Mesendoderm (in vitro differentiated cells): ENCODE results near the gene C1orf210.

Source experiments
- DNase-seq: peaks from one replicate; pipeline ENCODE4 v3.0.0; 2013
- H2AK5ac ChIP-seq: 2 replicates; pipeline ENCODE4 v1.6.1; 2013; ENCODE audit warnings: low read length, inconsistent platforms
- H2BK120ac ChIP-seq: 2 replicates; pipeline ENCODE4 v1.6.1; 2013; ENCODE audit warnings: low read depth, mild to moderate bottlenecking, low read length, moderate library complexity, mixed read lengths
- H2BK15ac ChIP-seq: replicated peaks from 2 replicates; pipeline ENCODE4 v1.6.1; 2013; ENCODE audit warnings: low read depth, mild to moderate bottlenecking, moderate library complexity
- H2BK5ac ChIP-seq: 2 replicates; pipeline ENCODE4 v1.6.1; 2013; ENCODE audit warnings: low read length, inconsistent platforms
- H3K18ac ChIP-seq: 2 replicates; pipeline ENCODE4 v1.6.1; 2013; ENCODE audit warnings: mild to moderate bottlenecking, low read length, mixed read lengths
- H3K23ac ChIP-seq: one replicate; pipeline ENCODE4 v1.6.1; 2013; ENCODE audit warnings: low read length
- H3K27ac ChIP-seq: 2 replicates; pipeline ENCODE4 v1.5.1; 2013; ENCODE audit warnings: low read depth, mild to moderate bottlenecking, inconsistent platforms, low read length, moderate library complexity
- H3K27me3 ChIP-seq: 2 replicates; pipeline ENCODE4 v1.6.1; 2013; ENCODE audit warnings: low read length, control low read depth, mild to moderate bottlenecking, inconsistent platforms; ENCODE audit not compliant: insufficient read depth, poor library complexity
- H3K36me3 ChIP-seq: 2 replicates; pipeline ENCODE4 v1.6.1; 2013; ENCODE audit warnings: low read length, inconsistent platforms; ENCODE audit not compliant: control insufficient read depth, insufficient read depth
- H3K4ac ChIP-seq: one replicate; pipeline ENCODE4 v1.6.1; 2013; ENCODE audit warnings: low read depth, mild to moderate bottlenecking, low read length, moderate library complexity
- H3K4me1 ChIP-seq: 2 replicates; pipeline ENCODE4 v1.6.1; 2013; ENCODE audit warnings: low read depth, low read length, inconsistent platforms; ENCODE audit not compliant: control insufficient read depth
- H3K4me2 ChIP-seq: 2 replicates; pipeline ENCODE4 v1.6.1; 2013; ENCODE audit warnings: low read length
- H3K4me3 ChIP-seq: 2 replicates; pipeline ENCODE4 v1.5.1; 2013; ENCODE audit warnings: mild to moderate bottlenecking, low read length
- H3K56ac ChIP-seq: one replicate; pipeline ENCODE4 v1.6.1; 2013; ENCODE audit warnings: low read length
- H3K79me1 ChIP-seq: 2 replicates; pipeline ENCODE4 v1.6.1; 2013; ENCODE audit warnings: low read length, inconsistent platforms
- H3K79me2 ChIP-seq: 2 replicates; pipeline ENCODE4 v1.6.1; 2013; ENCODE audit warnings: mild to moderate bottlenecking, low read length; ENCODE audit not compliant: control insufficient read depth, insufficient read depth
- H3K9ac ChIP-seq: 2 replicates; pipeline ENCODE4 v1.6.1; 2013; ENCODE audit warnings: low read length, inconsistent platforms
- H4K5ac ChIP-seq: one replicate; pipeline ENCODE4 v1.6.1; 2013; ENCODE audit warnings: low read length
- H4K8ac ChIP-seq: one replicate; pipeline ENCODE4 v1.6.1; 2013; ENCODE audit warnings: low read depth, mild to moderate bottlenecking, control low read depth, low read length, moderate library complexity
- WGBS: extraction: QIAGEN DNeasy Blood & Tissue Kit; methylation state at CpG from one replicate; pipeline ENCODE4 v1.1.7; 2013; ENCODE audit warnings: low lambda C conversion rate, missing lambda C conversion rate; ENCODE audit not compliant: insufficient coverage; ENCODE audit errors: extremely low coverage; 5-methylcytosine and 5-hydroxymethylcytosine counted together

C1orf210 gene

DNA sequence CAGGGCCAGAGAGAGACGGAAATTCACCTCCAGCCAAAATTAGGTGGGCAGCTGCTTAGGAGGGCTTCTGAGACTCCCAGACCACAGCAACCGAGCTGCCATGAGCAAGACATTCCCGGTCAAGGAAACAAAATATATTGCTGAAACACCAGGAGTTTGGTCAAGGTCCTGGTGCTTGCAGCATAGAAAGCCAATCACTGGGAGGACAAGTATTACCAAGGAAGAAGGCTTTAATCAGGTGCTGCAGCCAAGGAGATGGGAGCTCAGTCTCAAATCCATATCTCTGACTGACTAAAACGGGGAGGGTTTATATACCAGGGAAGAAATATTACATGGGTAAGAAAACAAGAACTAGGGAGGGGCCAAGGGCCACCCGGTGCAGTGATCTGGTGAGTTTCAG lies 34.4 kb downstream of the C1orf210 start:
- H3K36me3 ChIP-seq = no peaks in the 10 kb centered on the region
- H2BK5ac ChIP-seq = no peak overlapping the region
- no peak overlapping the region for H2BK15ac ChIP-seq
- no peak overlapping the region for H4K5ac ChIP-seq
- no peak overlapping the region for H3K4ac ChIP-seq
- H3K23ac ChIP-seq = no peak overlapping the region
- no peaks in the 10 kb centered on the region for H3K27me3 ChIP-seq
- no peaks in the 10 kb centered on the region for H3K4me1 ChIP-seq
- H3K79me2 ChIP-seq = no peaks in the 10 kb centered on the region
- no peaks in the 10 kb centered on the region for H3K79me1 ChIP-seq
- WGBS = no CpG with 5 or more reads among the region's 5 CpGs
- H3K4me3 ChIP-seq = no peak overlapping the region
- H3K18ac ChIP-seq = no peak overlapping the region
- H3K9ac ChIP-seq = no peak overlapping the region
- DNase-seq = no peak
- no peak overlapping the region for H3K4me2 ChIP-seq
- no peak overlapping the region for H2AK5ac ChIP-seq
- H3K56ac ChIP-seq = no peak overlapping the region
- H3K27ac ChIP-seq = no peak overlapping the region
- no peak overlapping the region for H2BK120ac ChIP-seq
- no peak overlapping the region for H4K8ac ChIP-seq

DNA sequence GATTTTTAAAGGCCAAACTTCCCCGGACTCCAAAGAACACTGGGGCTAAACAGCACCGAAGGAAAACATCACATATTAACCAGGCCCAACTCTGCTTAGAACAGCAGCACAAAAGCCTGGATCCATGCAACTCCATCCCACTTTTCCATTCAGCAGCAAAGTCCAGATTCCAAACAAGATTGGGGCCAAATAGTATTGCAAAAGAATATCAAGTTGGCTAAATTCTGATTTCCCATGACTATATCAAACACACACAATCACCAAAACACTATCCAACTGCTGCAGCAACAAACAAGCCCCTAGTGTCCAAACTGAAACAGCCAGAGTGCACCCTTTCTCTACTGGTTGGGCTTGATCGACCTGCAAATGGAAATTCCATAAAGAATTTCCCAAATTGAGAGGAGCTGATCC lies 35.0 kb downstream of the C1orf210 start:
- Histone ChIP-seq H3K56ac (no peak overlapping the region), H3K4me1 (no peaks in the 10 kb centered on the region), H3K23ac (no peak overlapping the region), H3K27me3 (no peaks in the 10 kb centered on the region), H3K18ac (no peak overlapping the region), H2AK5ac (no peak overlapping the region), H4K5ac (no peak overlapping the region), H3K4ac (no peak overlapping the region), H3K9ac (no peak overlapping the region), H2BK5ac (no peak overlapping the region), H2BK15ac (no peak overlapping the region), H3K27ac (no peak overlapping the region), H4K8ac (no peak overlapping the region), H3K4me3 (no peak overlapping the region), H3K4me2 (no peak overlapping the region), H3K79me2 (no peaks in the 10 kb centered on the region), H3K79me1 (no peaks in the 10 kb centered on the region), H2BK120ac (no peak overlapping the region), H3K36me3 (no peaks in the 10 kb centered on the region)
- no CpG with 5 or more reads among the region's 3 CpGs for WGBS
- no peak for DNase-seq

DNA sequence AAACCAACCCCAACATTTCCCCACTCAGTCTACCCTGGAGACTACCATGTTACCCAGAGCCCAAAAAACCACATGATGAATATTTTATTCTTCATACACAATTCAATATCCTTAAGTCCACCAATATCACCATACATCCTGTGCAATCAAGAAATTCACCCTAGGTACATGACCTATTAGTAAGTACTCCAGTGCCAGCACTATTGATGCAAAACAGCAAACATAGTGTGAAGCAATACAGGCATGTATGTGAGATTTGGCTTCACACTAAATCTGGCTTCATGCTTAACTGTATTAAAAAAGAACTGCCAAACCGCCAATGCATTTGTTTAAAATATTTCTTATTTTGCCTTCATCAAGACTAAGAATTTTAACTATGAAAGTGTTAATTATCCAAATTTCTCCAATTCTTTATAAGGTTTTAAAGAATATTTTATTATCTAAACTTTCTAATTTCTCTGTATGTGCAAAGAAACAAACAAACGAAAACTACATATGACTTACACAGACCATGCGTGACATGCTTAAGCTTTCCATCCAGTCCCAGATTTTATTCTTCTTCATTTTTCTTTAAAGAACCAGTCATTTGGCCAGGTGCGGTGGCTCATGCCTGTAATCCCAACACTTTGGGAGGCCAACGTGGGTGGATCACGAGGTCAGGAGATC lies 38.0 kb downstream of the C1orf210 start:
- Histone ChIP-seq H2BK120ac (no peak overlapping the region), H4K8ac (no peak overlapping the region), H3K4me1 (no peaks in the 10 kb centered on the region), H3K4ac (no peak overlapping the region), H3K18ac (no peak overlapping the region), H3K4me2 (no peak overlapping the region), H2BK15ac (no peak overlapping the region), H2AK5ac (no peak overlapping the region), H3K79me2 (no peaks in the 10 kb centered on the region), H3K79me1 (no peaks in the 10 kb centered on the region), H3K4me3 (no peak overlapping the region), H2BK5ac (no peak overlapping the region), H3K27ac (no peak overlapping the region), H3K56ac (no peak overlapping the region), H3K23ac (no peak overlapping the region), H3K27me3 (no peaks in the 10 kb centered on the region), H3K36me3 (no peaks in the 10 kb centered on the region), H3K9ac (no peak overlapping the region), H4K5ac (no peak overlapping the region)
- WGBS = no CpG with 5 or more reads among the region's 6 CpGs
- DNase-seq = no peak

DNA sequence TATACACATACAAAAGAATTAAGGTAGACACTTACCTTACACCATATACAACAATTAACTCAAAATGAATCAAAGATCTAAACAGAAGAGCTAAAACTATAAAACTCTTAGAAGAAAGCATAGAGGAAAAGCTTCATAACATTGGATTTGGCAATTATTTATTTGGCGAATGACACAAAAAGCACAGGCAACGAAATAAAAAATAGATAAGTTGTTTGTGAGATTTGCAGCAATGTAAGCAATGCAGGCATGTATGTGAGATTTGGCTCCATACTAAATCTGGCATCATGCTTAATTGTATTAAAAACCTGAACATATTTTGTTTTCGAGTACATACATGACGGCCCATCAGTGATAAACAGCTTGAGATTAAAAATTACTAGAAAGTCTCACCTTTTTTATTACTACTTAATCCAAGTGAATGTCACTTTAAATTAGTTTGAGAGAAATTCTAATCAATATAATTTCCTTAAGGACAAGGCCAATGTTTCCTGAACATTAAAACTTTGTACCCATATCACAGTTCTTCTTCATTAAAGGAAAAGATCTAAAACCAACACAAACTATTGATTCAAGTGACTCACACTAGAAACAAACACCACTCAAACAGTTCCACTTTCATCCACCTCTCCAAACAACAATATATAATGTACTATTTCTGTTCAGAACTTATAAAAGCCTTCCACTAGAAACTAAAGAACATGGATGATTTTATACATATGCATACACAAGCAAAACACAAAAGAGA lies 38.7 kb downstream of the C1orf210 start:
- H3K79me2 ChIP-seq = no peaks in the 10 kb centered on the region
- H3K4me3 ChIP-seq = no peak overlapping the region
- no peak for DNase-seq
- H2BK120ac ChIP-seq = no peak overlapping the region
- no peaks in the 10 kb centered on the region for H3K4me1 ChIP-seq
- H2BK5ac ChIP-seq = no peak overlapping the region
- H3K27ac ChIP-seq = no peak overlapping the region
- no peaks in the 10 kb centered on the region for H3K27me3 ChIP-seq
- no peak overlapping the region for H4K5ac ChIP-seq
- no peak overlapping the region for H3K18ac ChIP-seq
- H3K56ac ChIP-seq = no peak overlapping the region
- no CpG with 5 or more reads among the region's 4 CpGs for WGBS
- H3K4ac ChIP-seq = no peak overlapping the region
- H3K36me3 ChIP-seq = no peaks in the 10 kb centered on the region
- H3K4me2 ChIP-seq = no peak overlapping the region
- no peak overlapping the region for H4K8ac ChIP-seq
- H3K23ac ChIP-seq = no peak overlapping the region
- H2BK15ac ChIP-seq = no peak overlapping the region
- H2AK5ac ChIP-seq = no peak overlapping the region
- H3K79me1 ChIP-seq = no peaks in the 10 kb centered on the region
- H3K9ac ChIP-seq = no peak overlapping the region

DNA sequence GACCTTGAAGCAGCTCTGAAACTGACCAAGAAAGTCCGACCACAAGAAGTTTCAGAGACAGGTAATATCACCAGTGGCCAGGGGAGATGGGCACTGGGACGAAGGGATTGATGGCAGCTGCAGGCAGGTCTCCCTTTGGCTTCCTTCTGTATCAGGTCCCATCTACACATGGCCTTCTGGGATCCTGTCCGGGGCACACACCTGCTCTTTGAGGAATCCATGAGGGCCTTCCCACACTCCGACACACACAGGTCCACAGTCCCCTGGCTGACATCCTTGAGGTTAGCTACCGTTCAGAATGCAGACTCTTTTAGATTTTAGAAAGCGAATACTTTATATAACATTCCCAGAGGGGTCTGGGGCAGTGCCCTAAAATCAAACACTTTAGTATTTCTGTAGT lies 42.1 kb downstream of the C1orf210 start:
- no peak overlapping the region for H3K9ac ChIP-seq
- no peak overlapping the region for H3K4me2 ChIP-seq
- H3K4me3 ChIP-seq = no peak overlapping the region
- H4K8ac ChIP-seq = no peak overlapping the region
- H3K18ac ChIP-seq = no peak overlapping the region
- H3K79me2 ChIP-seq = no peaks in the 10 kb centered on the region
- no CpG with 5 or more reads among the region's 6 CpGs for WGBS
- H3K36me3 ChIP-seq = no peaks in the 10 kb centered on the region
- H3K27ac ChIP-seq = no peak overlapping the region
- H3K4me1 ChIP-seq = no peaks in the 10 kb centered on the region
- H3K56ac ChIP-seq = no peak overlapping the region
- no peak overlapping the region for H3K4ac ChIP-seq
- no peak overlapping the region for H2BK120ac ChIP-seq
- H2BK15ac ChIP-seq = no peak overlapping the region
- no peaks in the 10 kb centered on the region for H3K79me1 ChIP-seq
- H2BK5ac ChIP-seq = no peak overlapping the region
- H3K23ac ChIP-seq = no peak overlapping the region
- no peak overlapping the region for H4K5ac ChIP-seq
- H2AK5ac ChIP-seq = no peak overlapping the region
- DNase-seq = no peak
- H3K27me3 ChIP-seq = no peaks in the 10 kb centered on the region
